Testis (tissue), 3 donors: ENCODE measurements around the gene LRGUK. TPM values are rescaled to one million over a fixed set of nuclear protein-coding genes. Genes with fewer than 3 reads are reported as not detected.

Experiments
- DNase-seq: peaks from one replicate; pipeline ENCODE4 v3.0.0-alpha.2; 2019
- H3K27ac ChIP-seq, 2 donors: fragments of 200-600 bp; sonication (generic); one replicate each; pipeline ENCODE4 v1.5.1; 2019
- H3K27me3 ChIP-seq: fragments of 200-600 bp; sonication (generic); one replicate; pipeline ENCODE4 v1.5.1; 2019
- H3K36me3 ChIP-seq: fragments of 200-600 bp; sonication (generic); one replicate; pipeline ENCODE4 v1.5.1; 2017; ENCODE audit warnings: low read depth; ENCODE audit errors: missing control alignments
- H3K4me1 ChIP-seq: fragments of 200-600 bp; sonication (generic); one replicate; pipeline ENCODE4 v1.5.1; 2019
- H3K4me3 ChIP-seq, 2 donors: fragments of 200-600 bp; sonication (generic); one replicate each; pipeline ENCODE4 v1.5.1; 2017 to 2019
- H3K9me3 ChIP-seq: fragments of 200-600 bp; sonication (generic); one replicate; pipeline ENCODE4 v1.5.1; 2017
- CTCF ChIP-seq, 3 experiments: fragments of 450-650 bp in 2 of 3; fragments of 200-600 bp in 1 of 3; sonication (generic) in 1 of 3; IDR thresholded peaks; one replicate each; pipeline ENCODE4 v1.5.1; 2016 to 2019; ENCODE audit warnings: antibody characterized with exemption in 3 of 3, mild to moderate bottlenecking in 2 of 3, moderate library complexity in 1 of 3
- POLR2A ChIP-seq: fragments of 450-650 bp; IDR thresholded peaks from one replicate; pipeline ENCODE4 v1.6.1; 2017; ENCODE audit warnings: antibody characterized with exemption, mild to moderate bottlenecking, moderate library complexity
- WGBS, 2 donors: methylation state at CpG; one replicate each; pipeline ENCODE4 v1.1.5; 2018; 5-methylcytosine and 5-hydroxymethylcytosine counted together
- intact Hi-C: fragments of 100-400 bp; cut with DNase I; formaldehyde crosslinking; loops from one replicate; pipeline ENCODE4 v1.15.1; 2023; ENCODE audit warnings: low total_unique reads
- polyA plus RNA-seq: library from polyadenylated mRNA; stranded (reverse); fragments of 350-450 nt; fragmentation: Illumina TruSeq; extraction: RNeasy Lipid Tissue Mini Kit (QIAGEN cat#74804); gene quantifications from one replicate; pipeline ENCODE4 v1.2.3, GENCODE V29; 2014; ENCODE audit warnings: low read depth, low replicate concordance; ENCODE audit not compliant: insufficient read depth
- total RNA-seq, 2 donors: library from RNA; depleted of rRNA; stranded (reverse); fragments of >200 nt; gene quantifications; one replicate each; pipeline ENCODE4 v1.2.3, GENCODE V29; 2016

Gene LRGUK
- total and polyA plus RNA-seq, 3 donors from 2014 or later = 9.4 to 16.1 (median 13.0) TPM

- no peak for TF ChIP-seq POLR2A
- TF ChIP-seq CTCF (IDR thresholded peaks at IDR 0.05) = no peak
- no peaks in the 10 kb centered on the region for H3K36me3 ChIP-seq
- whole genome bisulfite sequencing, 2 donors = 57 to 78% methylated on average over 4 to 5 of the region's 5 CpGs
- no peaks in the 10 kb centered on the region for H3K4me1 ChIP-seq
- no peaks in the 10 kb centered on the region for H3K9me3 ChIP-seq
- H3K27me3 ChIP-seq = no peaks in the 10 kb centered on the region
- no peak overlapping the region for H3K27ac ChIP-seq
- no peak for DNase-seq
- intact Hi-C loops = no loop called here
- no peak overlapping the region for H3K4me3 ChIP-seq
These were observed 21.3 kb upstream of the LRGUK start for GRCh38 chr7:134105841-134106240.

- Histone ChIP-seq H3K4me1 (no peaks in the 10 kb centered on the region), H3K36me3 (no peaks in the 10 kb centered on the region), H3K27me3 (no peaks in the 10 kb centered on the region), H3K27ac (no peak overlapping the region), H3K9me3 (no peaks in the 10 kb centered on the region), H3K4me3 (no peak overlapping the region)
- no peak for DNase-seq
- 92 to 100% methylated on average over 2 of the region's 2 CpGs for WGBS, 2 donors
- TF ChIP-seq POLR2A (no peak), CTCF (IDR thresholded peaks at IDR 0.05) (no peak)
- intact Hi-C loops = no loop called here
These were observed 18.3 kb upstream of the LRGUK start for GRCh38 chr7:134108802-134109201.

GRCh38 chr7:134113655-134114054 is 13.5 kb upstream of the LRGUK start:
- Histone ChIP-seq H3K36me3 (no peaks in the 10 kb centered on the region), H3K4me1 (no peaks in the 10 kb centered on the region), H3K4me3 (no peak overlapping the region), H3K27ac (no peak overlapping the region), H3K9me3 (no peaks in the 10 kb centered on the region), H3K27me3 (no peaks in the 10 kb centered on the region)
- no peak for DNase-seq
- TF ChIP-seq POLR2A (no peak), CTCF (IDR thresholded peaks at IDR 0.05) (no peak)
- intact Hi-C loops = no loop called here

- 84 to 88% methylated on average over 4 of the region's 4 CpGs for WGBS, 2 donors
- no peak overlapping the region for H3K4me3 ChIP-seq
- no peak overlapping the region for H3K27ac ChIP-seq
- H3K4me1 ChIP-seq = no peaks in the 10 kb centered on the region
- no peaks in the 10 kb centered on the region for H3K9me3 ChIP-seq
- no peaks in the 10 kb centered on the region for H3K27me3 ChIP-seq
- TF ChIP-seq CTCF (IDR thresholded peaks at IDR 0.05) = no peak
- no peak for TF ChIP-seq POLR2A
- no peak for DNase-seq
- no peaks in the 10 kb centered on the region for H3K36me3 ChIP-seq
- intact Hi-C loops = no loop called here
These were observed 12.1 kb upstream of the LRGUK start for GRCh38 chr7:134114992-134115391.

GRCh38 chr7:134120405-134120804 is 6.7 kb upstream of the LRGUK start:
- no peaks in the 10 kb centered on the region for H3K9me3 ChIP-seq
- no peaks in the 10 kb centered on the region for H3K36me3 ChIP-seq
- H3K27ac ChIP-seq = no peak overlapping the region
- no peaks in the 10 kb centered on the region for H3K4me1 ChIP-seq
- intact Hi-C loops = no loop called here
- H3K27me3 ChIP-seq = no peaks in the 10 kb centered on the region
- TF ChIP-seq CTCF (IDR thresholded peaks at IDR 0.05) (no peak), POLR2A (no peak)
- no peak overlapping the region for H3K4me3 ChIP-seq
- WGBS, 2 donors = 86 to 92% methylated on average over 4 of the region's 4 CpGs
- no peak for DNase-seq
